Activated CD4-positive, alpha-beta T cell treated with anti-CD3 and anti-CD28 coated beads, Interleukin-2, amount 10 ng/mL, durations not matched to agents 24 days and 14 days (primary cell): ENCODE measurements around the gene BMP4. TPM values are rescaled to one million over a fixed set of nuclear protein-coding genes. Genes with fewer than 3 reads are reported as not detected.

Experiments used
- DNase-seq: peaks from one replicate; pipeline ENCODE4 v3.0.0; 2022
- H3K27ac Mint-ChIP-seq: one replicate; pipeline ENCODE4 v1.8.0; 2022; ENCODE audit warnings: mild to moderate bottlenecking, mixed read lengths
- H3K27me3 Mint-ChIP-seq: one replicate; pipeline ENCODE4 v1.8.0; 2022; ENCODE audit warnings: mixed read lengths
- H3K36me3 Mint-ChIP-seq: one replicate; pipeline ENCODE4 v1.8.0; 2022; ENCODE audit warnings: low read depth, mild to moderate bottlenecking, mixed read lengths
- H3K4me1 Mint-ChIP-seq: one replicate; pipeline ENCODE4 v1.8.0; 2021; ENCODE audit warnings: mixed read lengths
- H3K4me3 Mint-ChIP-seq: one replicate; pipeline ENCODE4 v1.8.0; 2022; ENCODE audit warnings: mild to moderate bottlenecking, moderate library complexity, mixed read lengths
- H3K9me3 Mint-ChIP-seq: one replicate; pipeline ENCODE4 v1.8.0; 2021; ENCODE audit warnings: mixed read lengths
- intact Hi-C: fragments of 100-400 bp; cut with micrococcal nuclease; formaldehyde crosslinking; loops from one replicate; pipeline ENCODE4 v1.15.1; 2023
- total RNA-seq: library from RNA; stranded (reverse); gene quantifications from 2 replicates; pipeline ENCODE4 v1.2.3, GENCODE V29; 2022

BMP4 gene
- total RNA-seq, 1 donor from 2014 or later, result not detected

GRCh38 chr14:53947094-53947445 lies 9.6 kb downstream of the BMP4 start:
- Mint-ChIP-seq H3K27ac (no peak overlapping the region), H3K9me3 (no peaks in the 10 kb centered on the region), H3K27me3 (peaks cover 67% of the 10 kb centered on the region), H3K36me3 (no peaks in the 10 kb centered on the region), H3K4me1 (no peaks in the 10 kb centered on the region), H3K4me3 (no peak overlapping the region)
- intact Hi-C loops, result no loop called here
- no peak for DNase-seq

GRCh38 chr14:53946404-53947093 lies 10.1 kb downstream of the BMP4 start:
- Mint-ChIP-seq H3K4me3 (no peak overlapping the region), H3K36me3 (no peaks in the 10 kb centered on the region), H3K27me3 (peaks cover 62% of the 10 kb centered on the region), H3K4me1 (no peaks in the 10 kb centered on the region), H3K9me3 (no peaks in the 10 kb centered on the region), H3K27ac (no peak overlapping the region)
- no peak for DNase-seq
- intact Hi-C loops, result no loop called here

- H3K4me3 Mint-ChIP-seq, result no peak overlapping the region
- H3K9me3 Mint-ChIP-seq, result no peaks in the 10 kb centered on the region
- DNase-seq, result no peak
- no peaks in the 10 kb centered on the region for H3K36me3 Mint-ChIP-seq
- H3K27ac Mint-ChIP-seq, result no peak overlapping the region
- intact Hi-C loops, result no loop called here
- no peaks in the 10 kb centered on the region for H3K4me1 Mint-ChIP-seq
- peaks cover 59% of the 10 kb centered on the region for H3K27me3 Mint-ChIP-seq
Measured at GRCh38 chr14:53946071-53946403, 10.6 kb downstream of the BMP4 start.

- intact Hi-C loops, result no loop called here
- H3K9me3 Mint-ChIP-seq, result no peaks in the 10 kb centered on the region
- no peaks in the 10 kb centered on the region for H3K4me1 Mint-ChIP-seq
- H3K27me3 Mint-ChIP-seq, result peaks cover 50% of the 10 kb centered on the region
- H3K36me3 Mint-ChIP-seq, result no peaks in the 10 kb centered on the region
- no peak overlapping the region for H3K27ac Mint-ChIP-seq
- no peak for DNase-seq
- no peak overlapping the region for H3K4me3 Mint-ChIP-seq
Measured at GRCh38 chr14:53943751-53944083, 12.9 kb downstream of the BMP4 start.

- Mint-ChIP-seq H3K27ac (no peak overlapping the region), H3K4me1 (no peaks in the 10 kb centered on the region), H3K9me3 (no peaks in the 10 kb centered on the region), H3K36me3 (no peaks in the 10 kb centered on the region), H3K27me3 (peaks cover 49% of the 10 kb centered on the region), H3K4me3 (no peak overlapping the region)
- intact Hi-C loops, result no loop called here
- DNase-seq, result no peak
Measured at GRCh38 chr14:53942970-53943750, 13.5 kb downstream of the BMP4 start.

- Mint-ChIP-seq H3K4me1 (no peaks in the 10 kb centered on the region), H3K27me3 (peaks cover 11% of the 10 kb centered on the region), H3K36me3 (no peaks in the 10 kb centered on the region), H3K9me3 (no peaks in the 10 kb centered on the region), H3K27ac (no peak overlapping the region), H3K4me3 (no peak overlapping the region)
- DNase-seq, result no peak
- intact Hi-C loops, result loop anchor here (10.0 kb wide), 1 partner anchor 237 kb away; no protein-coding TSS in a partner anchor
Measured at GRCh38 chr14:53938136-53938837, 18.3 kb downstream of the BMP4 start.

GRCh38 chr14:53934778-53935414 lies 21.7 kb downstream of the BMP4 start:
- Mint-ChIP-seq H3K36me3 (no peaks in the 10 kb centered on the region), H3K27ac (no peak overlapping the region), H3K9me3 (no peaks in the 10 kb centered on the region), H3K27me3 (peaks cover 6% of the 10 kb centered on the region), H3K4me3 (no peak overlapping the region), H3K4me1 (no peaks in the 10 kb centered on the region)
- intact Hi-C loops, result loop anchor here (10.0 kb wide), 1 partner anchor 240 kb away; no protein-coding TSS in a partner anchor
- DNase-seq, result no peak

- no peaks in the 10 kb centered on the region for H3K4me1 Mint-ChIP-seq
- H3K27me3 Mint-ChIP-seq, result peaks cover 2% of the 10 kb centered on the region
- intact Hi-C loops, result loop anchor here (10.0 kb wide), 1 partner anchor 242 kb away; no protein-coding TSS in a partner anchor
- H3K4me3 Mint-ChIP-seq, result no peak overlapping the region
- no peaks in the 10 kb centered on the region for H3K36me3 Mint-ChIP-seq
- DNase-seq, result peak; percentile 15
- no peaks in the 10 kb centered on the region for H3K9me3 Mint-ChIP-seq
- H3K27ac Mint-ChIP-seq, result no peak overlapping the region
Measured at GRCh38 chr14:53932966-53933365, 23.7 kb downstream of the BMP4 start.

GRCh38 chr14:53929871-53930715 lies 26.5 kb downstream of the BMP4 start:
- DNase-seq, result peak; percentile 66
- Mint-ChIP-seq H3K4me1 (no peaks in the 10 kb centered on the region), H3K36me3 (no peaks in the 10 kb centered on the region), H3K27ac (no peak overlapping the region), H3K27me3 (peaks cover 2% of the 10 kb centered on the region), H3K4me3 (no peak overlapping the region), H3K9me3 (no peaks in the 10 kb centered on the region)
- intact Hi-C loops, result loop anchor here (10.0 kb wide), 1 partner anchor 245 kb away; no protein-coding TSS in a partner anchor

- intact Hi-C loops, result no loop called here
- Mint-ChIP-seq H3K9me3 (no peaks in the 10 kb centered on the region), H3K27ac (no peak overlapping the region), H3K36me3 (no peaks in the 10 kb centered on the region), H3K4me1 (no peaks in the 10 kb centered on the region), H3K27me3 (no peaks in the 10 kb centered on the region), H3K4me3 (no peak overlapping the region)
- DNase-seq, result no peak
Measured at GRCh38 chr14:53927171-53927570, 29.5 kb downstream of the BMP4 start.

GRCh38 chr14:53925201-53925766 lies 31.3 kb downstream of the BMP4 start:
- Mint-ChIP-seq H3K27ac (no peak overlapping the region), H3K4me3 (no peak overlapping the region), H3K4me1 (no peaks in the 10 kb centered on the region), H3K36me3 (no peaks in the 10 kb centered on the region), H3K9me3 (no peaks in the 10 kb centered on the region), H3K27me3 (no peaks in the 10 kb centered on the region)
- no peak for DNase-seq
- intact Hi-C loops, result no loop called here

GRCh38 chr14:53924753-53925152 lies 31.9 kb downstream of the BMP4 start:
- H3K27ac Mint-ChIP-seq, result no peak overlapping the region
- intact Hi-C loops, result no loop called here
- H3K9me3 Mint-ChIP-seq, result no peaks in the 10 kb centered on the region
- H3K27me3 Mint-ChIP-seq, result no peaks in the 10 kb centered on the region
- DNase-seq, result no peak
- no peaks in the 10 kb centered on the region for H3K4me1 Mint-ChIP-seq
- H3K4me3 Mint-ChIP-seq, result no peak overlapping the region
- no peaks in the 10 kb centered on the region for H3K36me3 Mint-ChIP-seq

- no peak overlapping the region for H3K27ac Mint-ChIP-seq
- H3K4me3 Mint-ChIP-seq, result no peak overlapping the region
- intact Hi-C loops, result no loop called here
- no peaks in the 10 kb centered on the region for H3K36me3 Mint-ChIP-seq
- DNase-seq, result peak; percentile 11
- H3K9me3 Mint-ChIP-seq, result no peaks in the 10 kb centered on the region
- no peaks in the 10 kb centered on the region for H3K4me1 Mint-ChIP-seq
- H3K27me3 Mint-ChIP-seq, result no peaks in the 10 kb centered on the region
Measured at GRCh38 chr14:53921027-53921426, 35.6 kb downstream of the BMP4 start.
